ENCODE measurements around the gene E2F2.

- no peak for TF ChIP-seq POLR2AphosphoS5 (IDR thresholded peaks at IDR 0.05)
- TF ChIP-seq CTCF (IDR thresholded peaks at IDR 0.05): no peak
- no peak for TF ChIP-seq POLR2A (IDR thresholded peaks at IDR 0.05)
These were observed 55.4 kb downstream of the E2F2 start for GRCh38 chr1:23475641-23476040.
